T-helper 2 cell (primary cell): Measurements from ENCODE around the gene LRMDA.

Experiments used
- DNase-seq, 5 experiments: peaks; one replicate each; pipeline versions ENCODE4 v3.0.0 to v3.0.0-alpha.2; 2012 to 2022

LRMDA gene

GRCh38 chr10:76197293-76197692, 765.9 kb downstream of the LRMDA start:
- DNase-seq: no peak

- DNase-seq: no peak
Measured at GRCh38 chr10:76198287-76199035, 767.0 kb downstream of the LRMDA start.

- no peak for DNase-seq
Measured at GRCh38 chr10:76201962-76202361, 770.5 kb downstream of the LRMDA start.

- DNase-seq: no peak
Measured at GRCh38 chr10:76202777-76203176, 771.4 kb downstream of the LRMDA start.

- DNase-seq: no peak
Measured at GRCh38 chr10:76205361-76205760, 773.9 kb downstream of the LRMDA start.

- no peak for DNase-seq
Measured at GRCh38 chr10:76206797-76207352, 775.5 kb downstream of the LRMDA start.

GRCh38 chr10:76209135-76209534, 777.7 kb downstream of the LRMDA start:
- no peak for DNase-seq

- DNase-seq: no peak
Measured at GRCh38 chr10:76210211-76210610, 778.8 kb downstream of the LRMDA start.

GRCh38 chr10:76211691-76212090, 780.3 kb downstream of the LRMDA start:
- DNase-seq: no peak

- no peak for DNase-seq
Measured at GRCh38 chr10:76213876-76214275, 782.5 kb downstream of the LRMDA start.

- DNase-seq: no peak
Measured at GRCh38 chr10:76218035-76218434, 786.6 kb downstream of the LRMDA start.

- no peak for DNase-seq
Measured at GRCh38 chr10:76229341-76229740, 797.9 kb downstream of the LRMDA start.

GRCh38 chr10:76230921-76231285, 799.5 kb downstream of the LRMDA start:
- DNase-seq: no peak

GRCh38 chr10:76231286-76231934, 800.0 kb downstream of the LRMDA start:
- no peak for DNase-seq

GRCh38 chr10:76234499-76235226, 803.2 kb downstream of the LRMDA start:
- DNase-seq: no peak

GRCh38 chr10:76236356-76236755, 804.9 kb downstream of the LRMDA start:
- no peak for DNase-seq

GRCh38 chr10:76242956-76243355, 811.5 kb downstream of the LRMDA start:
- no peak for DNase-seq

GRCh38 chr10:76244061-76244686, 812.8 kb downstream of the LRMDA start:
- DNase-seq: no peak

- DNase-seq: no peak
Measured at GRCh38 chr10:76245951-76246495, 814.6 kb downstream of the LRMDA start.

- DNase-seq: no peak
Measured at GRCh38 chr10:76248649-76249200, 817.3 kb downstream of the LRMDA start.

GRCh38 chr10:76251841-76252671, 820.6 kb downstream of the LRMDA start:
- no peak for DNase-seq
